HG03460 (cell line): ENCODE results near the gene MYCBP2.
"Not testable (repeated sequence)": the region's sequence is repeated elsewhere in the genome, so short reads cannot be mapped to it uniquely, and the experiment has no call there.

ENCODE experiments used
- ATAC-seq: cut with Tn5 transposase; IDR thresholded peaks from one replicate; pipeline ENCODE4 v1.9.1; 2021; ENCODE audit not compliant: unreplicated experiment

MYCBP2 gene

DNA sequence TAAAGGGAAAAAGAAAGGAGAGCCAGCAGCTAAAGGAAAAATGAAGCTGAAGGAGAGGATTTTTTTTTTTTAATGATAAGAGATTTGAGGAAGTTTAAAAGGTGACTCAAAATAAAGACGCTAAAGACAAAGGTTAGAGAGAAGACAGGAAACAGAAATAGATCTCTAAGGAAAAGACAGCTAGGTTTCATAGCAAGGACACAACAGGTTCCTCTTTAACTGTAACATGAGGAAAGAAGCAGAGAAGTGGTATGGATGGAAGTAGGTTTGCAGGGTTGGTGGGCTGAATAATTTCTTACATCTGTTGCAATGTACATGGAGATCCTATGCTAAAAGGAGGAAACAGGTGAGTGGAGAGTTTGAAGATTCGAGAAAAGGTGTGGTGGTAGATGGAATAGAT, 107.5 kb downstream of the MYCBP2 start:
- ATAC-seq = no peak

DNA sequence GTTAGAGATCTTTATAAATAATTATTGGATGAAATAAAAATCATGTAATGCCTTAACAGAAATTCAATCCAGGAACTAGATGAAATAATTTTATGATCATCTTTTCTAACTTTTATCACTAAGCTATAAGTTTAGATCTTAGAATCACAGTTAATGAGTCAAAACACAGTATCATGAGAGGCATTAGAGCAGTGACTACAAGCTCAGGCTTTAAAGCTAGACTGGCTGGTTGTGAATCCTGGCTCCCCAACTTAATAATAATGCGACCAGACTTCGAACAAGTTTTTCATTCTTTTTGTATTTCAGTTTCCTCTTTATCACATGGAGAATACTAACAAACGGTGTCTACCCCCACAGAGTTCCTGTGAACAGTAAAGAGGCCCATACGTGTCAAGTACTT, 108.6 kb downstream of the MYCBP2 start:
- no peak for ATAC-seq

DNA sequence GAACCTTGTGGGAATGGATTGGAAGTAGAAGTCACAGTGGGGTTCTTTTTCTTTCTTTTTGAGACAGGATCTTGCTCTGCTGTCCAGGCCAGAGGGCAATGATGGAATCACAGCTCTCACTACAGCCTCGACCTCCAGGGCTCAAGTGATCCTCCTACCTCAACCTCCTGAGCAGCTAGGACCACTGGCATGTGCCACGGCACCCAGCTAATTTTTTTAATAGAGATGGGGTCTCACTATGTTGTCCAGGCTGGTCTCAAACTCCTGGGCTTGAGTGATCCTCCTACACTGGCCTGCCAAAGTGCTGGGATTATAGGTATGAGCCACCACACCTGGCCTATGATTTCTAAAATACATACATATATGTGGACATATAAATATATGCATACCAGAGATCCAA, 111.4 kb downstream of the MYCBP2 start:
- ATAC-seq = no peak

DNA sequence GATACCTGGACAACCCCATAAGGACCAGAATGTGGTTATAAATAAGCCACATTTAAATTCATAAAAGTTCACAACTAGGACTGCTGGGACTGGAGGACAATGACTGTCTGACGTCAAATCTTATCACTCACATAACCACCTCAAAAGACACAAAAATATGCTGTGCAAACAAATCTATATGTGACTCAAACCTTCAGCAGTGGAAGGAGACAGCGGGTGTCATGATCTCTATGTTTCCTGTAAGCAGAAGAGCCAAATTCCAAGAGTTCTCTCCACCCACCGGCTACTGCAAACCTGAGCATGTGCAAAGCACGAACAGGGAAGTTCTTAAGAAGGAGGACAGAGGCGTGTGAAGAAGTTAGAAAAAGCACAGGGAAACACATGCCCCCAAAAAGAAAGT, 113.2 kb downstream of the MYCBP2 start:
- no peak for ATAC-seq

DNA sequence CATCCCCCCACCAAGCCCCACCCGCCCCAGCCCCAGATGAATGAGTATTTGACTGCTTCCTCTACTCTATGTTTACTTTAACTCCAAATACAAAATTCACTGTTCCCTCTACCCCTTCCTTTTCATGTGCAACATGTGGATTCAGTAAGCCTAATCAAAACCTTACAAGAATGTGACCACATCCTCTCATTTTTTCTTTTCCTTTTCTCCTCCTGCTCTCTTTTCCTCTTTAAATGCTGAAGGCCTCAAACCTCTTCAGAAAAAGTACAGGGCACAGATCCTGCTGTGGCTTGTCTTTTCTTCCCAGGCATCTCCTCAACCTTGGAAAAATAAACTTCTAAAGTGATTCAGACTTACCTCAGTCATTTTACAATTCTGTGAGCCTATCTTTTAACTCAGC, 119.0 kb downstream of the MYCBP2 start:
- ATAC-seq = no peak

DNA sequence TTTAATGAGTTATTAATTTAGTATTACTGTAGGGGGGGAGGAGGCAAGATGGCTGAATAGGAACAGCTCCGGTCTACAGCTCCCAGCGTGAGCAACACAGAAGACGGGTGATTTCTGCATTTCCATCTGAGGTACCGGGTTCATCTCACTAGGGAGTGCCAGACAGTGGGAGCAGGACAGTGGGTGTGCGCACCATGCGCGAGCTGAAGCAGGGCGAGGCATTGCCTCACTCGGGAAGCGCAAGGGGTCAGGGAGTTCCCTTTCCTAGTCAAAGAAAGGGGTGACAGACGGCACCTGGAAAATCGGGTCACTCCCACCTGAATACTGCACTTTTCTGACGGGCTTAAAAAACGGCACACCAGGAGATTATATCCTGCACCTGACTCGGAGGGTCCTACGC, 127.9 kb downstream of the MYCBP2 start:
- ATAC-seq = not testable (repeated sequence)

DNA sequence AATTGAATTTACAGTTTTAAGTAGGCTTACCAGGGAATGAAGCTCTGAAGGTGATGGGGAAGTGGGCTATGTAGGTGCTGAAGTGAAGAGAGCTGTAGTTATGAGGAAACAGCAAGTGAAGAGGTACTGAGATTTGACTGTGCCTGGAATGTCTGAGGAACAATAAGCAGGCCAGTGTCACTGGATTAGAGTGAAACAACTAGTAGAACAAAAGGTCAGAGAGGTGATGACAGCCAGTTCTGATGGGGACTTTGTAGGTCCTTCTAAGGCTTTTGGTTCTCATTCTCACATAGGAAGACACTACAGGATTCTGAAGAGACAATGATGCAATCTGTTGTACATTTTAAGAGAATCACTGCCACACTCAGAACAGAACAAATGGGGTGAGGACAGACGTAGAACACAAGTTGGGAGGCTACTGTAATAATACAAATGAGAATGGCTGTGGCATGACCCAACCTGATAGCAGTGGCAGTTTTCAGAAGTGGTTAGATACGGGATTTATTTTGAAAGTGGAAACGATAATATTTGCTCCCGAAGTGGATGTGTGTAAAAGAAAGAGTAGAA, 130.8 kb downstream of the MYCBP2 start:
- ATAC-seq = no peak

DNA sequence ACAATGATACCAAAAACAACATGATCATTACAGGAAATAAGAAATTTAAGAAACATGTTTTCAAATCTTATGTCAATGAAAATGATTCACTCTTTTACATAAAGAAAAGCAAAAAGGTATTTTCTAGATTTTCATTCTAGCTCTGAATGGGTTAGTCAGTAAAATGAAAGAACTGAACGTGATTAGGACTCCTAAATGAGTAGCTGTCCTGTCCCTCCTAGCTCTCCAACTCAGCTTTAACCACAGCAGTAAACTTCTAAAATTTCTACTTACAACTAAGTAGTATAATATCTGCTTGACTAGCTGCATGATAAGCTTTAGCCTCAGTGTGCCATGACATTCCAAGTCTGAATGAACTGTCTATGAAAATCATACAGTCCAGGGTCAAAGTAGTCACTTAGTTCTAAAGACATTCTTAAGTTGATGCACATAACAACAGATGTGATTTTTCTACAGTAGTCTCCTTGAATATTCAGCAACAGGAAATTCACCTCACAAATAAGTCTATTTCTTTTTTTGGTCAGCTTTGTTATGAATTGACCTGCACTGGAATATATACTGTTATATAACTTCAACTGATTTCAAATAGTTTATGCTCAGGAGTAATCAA, 136.4 kb downstream of the MYCBP2 start:
- ATAC-seq = no peak

DNA sequence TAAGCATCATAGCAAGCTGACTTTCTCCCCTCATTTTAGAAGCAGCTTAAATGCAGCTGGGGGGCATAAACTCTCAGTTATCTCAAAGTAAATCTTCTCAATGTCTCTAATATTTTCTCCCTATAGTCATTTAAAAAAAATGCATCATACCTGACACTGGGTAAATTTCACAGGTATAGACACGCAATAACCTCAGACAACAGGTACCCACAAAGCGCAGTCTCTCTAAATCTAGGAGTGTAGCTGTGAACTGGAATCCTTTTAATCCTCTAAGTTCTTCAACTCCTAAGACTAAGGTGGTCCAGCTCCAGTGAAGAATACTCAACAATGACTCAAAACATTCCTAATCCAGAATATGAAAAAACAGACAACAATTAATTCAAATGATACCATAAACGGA, 141.2 kb downstream of the MYCBP2 start:
- ATAC-seq = no peak

DNA sequence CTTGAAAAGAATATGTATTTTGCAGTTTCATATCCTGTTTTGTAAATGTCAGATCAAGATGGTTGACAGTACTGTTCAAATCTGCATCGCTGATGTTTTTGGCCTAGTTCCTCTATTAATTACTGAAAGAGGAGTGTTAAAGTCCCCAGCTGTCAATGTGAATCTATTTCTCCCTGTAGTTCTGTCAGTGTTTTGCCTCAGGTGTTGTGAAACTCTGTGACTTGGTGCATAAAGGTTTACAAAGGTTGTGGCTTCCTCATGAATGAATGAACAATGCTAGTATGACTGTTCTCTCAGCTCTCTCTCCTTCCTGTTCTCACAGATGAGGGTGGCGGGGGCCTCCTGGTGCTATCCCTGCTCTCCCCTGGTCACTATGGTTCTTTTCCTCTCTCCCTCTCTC, 142.4 kb downstream of the MYCBP2 start:
- ATAC-seq = peak; percentile 98

DNA sequence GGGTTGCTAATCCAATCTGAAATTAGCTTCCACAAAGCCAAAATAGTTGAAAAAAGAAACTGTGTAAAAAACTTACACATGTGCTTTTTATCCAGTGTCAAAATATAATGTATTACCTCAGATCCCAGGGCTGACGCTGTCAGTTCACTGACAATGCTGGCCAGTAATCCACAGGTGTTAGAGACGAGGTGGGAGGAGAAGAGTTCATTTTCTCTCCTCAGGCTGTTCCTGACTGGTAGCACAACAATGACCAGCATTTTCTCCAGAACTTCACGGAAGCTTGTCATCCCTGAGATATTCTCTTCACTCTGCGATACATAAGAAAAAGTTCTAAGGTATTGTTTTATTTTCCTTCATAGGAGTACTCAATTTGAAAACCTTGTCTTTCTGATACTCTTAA, 146.9 kb downstream of the MYCBP2 start:
- no peak for ATAC-seq

DNA sequence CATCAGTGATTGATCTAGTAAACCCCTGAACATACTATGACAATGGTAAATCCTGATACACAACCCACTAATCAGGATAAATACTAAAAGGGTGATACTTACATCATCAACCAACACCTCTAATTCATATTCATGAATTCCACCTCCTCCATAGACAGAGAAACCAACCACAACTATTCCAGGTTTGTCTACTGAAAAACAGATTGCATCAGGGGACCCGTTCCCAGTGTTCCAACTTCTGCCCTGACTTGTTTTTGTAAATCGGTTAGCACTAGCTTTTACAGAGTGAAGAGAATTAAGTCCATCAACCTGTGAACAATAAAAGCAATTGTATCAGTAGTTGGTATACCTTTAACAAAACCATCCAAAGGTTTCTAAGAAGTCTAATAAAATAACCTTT, 149.2 kb downstream of the MYCBP2 start:
- ATAC-seq = no peak

DNA sequence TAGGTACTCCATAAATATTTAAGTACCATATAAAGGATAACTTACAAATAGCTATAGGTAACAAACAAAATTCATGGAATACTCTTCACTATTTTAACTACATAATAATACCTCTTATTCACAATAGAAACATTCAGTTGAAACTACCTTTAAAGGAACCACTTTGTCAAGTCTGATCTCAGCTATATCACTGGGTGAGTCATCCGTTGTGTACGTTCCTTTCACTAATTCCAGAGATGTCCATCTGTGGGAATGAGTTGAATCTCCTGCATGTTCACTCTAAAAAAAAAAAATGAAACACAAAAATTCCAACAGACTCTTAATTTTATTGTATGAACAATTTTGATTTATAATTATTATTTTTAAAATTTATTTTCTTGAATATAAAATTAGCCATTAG, 150.5 kb downstream of the MYCBP2 start:
- no peak for ATAC-seq

DNA sequence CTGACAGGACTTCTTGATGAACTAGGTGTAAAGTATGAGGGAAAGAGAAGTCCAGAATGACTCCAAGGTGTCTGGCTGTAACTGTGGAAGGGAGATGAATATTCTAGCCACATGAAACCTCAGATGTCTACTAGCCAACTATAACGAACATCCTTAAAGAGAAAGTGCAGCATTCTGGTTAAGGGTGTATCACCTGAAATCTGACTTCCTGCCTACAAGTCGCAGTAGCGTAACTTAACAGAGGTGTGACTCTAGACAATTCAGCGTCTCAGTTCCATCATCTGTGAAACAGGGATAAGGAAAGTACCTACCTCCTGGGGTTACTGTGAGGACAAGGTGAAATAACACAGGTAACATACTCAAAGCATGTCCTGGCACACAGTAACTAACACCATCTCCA, 154.2 kb downstream of the MYCBP2 start:
- no peak for ATAC-seq

DNA sequence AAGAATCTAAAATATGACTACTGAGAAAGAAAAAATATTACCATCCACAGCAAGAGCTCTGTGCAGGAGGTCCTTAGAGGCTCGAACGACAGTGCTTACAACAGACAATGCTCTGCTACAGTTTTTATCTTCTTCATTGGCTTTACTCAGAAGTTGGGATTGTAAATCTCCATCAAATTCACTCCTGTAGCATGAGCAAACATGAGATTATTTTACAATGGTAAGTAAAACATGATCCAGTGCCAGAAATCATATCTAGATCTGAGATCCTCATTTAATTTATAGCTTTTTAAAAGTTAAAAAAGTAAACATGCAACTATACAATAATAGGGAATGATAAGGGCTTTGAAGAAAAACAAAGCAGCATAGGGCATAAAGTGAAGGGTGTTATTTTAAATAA, 155.4 kb downstream of the MYCBP2 start:
- ATAC-seq = no peak

DNA sequence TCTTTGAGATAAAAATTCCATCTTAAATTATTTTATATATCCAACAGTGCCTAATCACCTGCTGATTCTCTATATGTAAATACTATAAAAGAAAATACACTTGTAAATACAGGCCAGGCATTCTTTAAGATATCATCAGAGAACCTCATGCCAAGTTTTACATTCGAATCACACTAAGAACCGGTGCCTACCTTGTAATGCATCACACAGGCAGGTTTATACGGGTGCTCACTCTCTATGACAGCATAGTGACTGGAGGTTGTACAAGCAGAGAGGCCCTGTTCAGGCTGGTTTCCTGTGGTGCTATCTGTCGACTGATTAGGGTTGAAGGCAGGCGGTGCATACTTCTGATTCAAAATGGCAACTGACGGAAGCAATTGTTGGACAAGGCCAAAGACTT, 158.7 kb downstream of the MYCBP2 start:
- ATAC-seq = no peak

DNA sequence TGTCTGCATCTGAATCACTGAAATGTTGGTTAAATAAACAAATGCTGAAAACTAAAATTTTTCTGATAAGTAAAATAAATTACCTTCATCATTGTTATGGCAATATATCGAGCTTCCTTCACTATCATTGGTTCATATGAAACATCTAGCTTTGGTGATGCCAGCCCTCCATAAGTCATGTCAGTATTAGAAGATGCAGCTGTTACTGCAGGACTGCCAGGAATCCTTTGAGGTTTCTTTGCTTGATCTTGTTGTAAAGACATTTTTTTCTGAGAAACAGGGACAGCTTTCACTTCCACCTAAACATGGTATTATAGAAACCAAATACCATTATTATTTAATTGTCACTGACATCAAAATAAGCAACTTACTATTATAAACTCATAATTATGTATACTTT, 176.2 kb downstream of the MYCBP2 start:
- ATAC-seq = no peak

DNA sequence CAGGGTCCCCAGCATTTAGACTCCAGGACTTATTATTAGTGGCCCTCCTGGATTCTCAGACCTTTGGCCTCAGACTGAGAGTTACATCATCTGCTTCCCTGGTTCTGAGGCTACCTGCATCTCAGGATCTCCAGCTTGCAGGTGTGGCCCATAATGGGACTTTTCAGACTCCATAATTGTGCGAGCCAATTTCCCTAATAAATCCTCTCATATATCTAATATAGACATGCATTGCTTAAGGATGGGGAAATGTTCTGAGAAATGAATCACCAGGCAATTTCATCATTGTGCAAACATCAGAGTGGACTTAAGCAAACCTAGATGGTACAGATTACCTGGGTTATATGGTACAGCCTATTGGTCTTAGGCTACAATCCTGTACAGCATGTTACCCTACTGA, 183.5 kb downstream of the MYCBP2 start:
- ATAC-seq = no peak

DNA sequence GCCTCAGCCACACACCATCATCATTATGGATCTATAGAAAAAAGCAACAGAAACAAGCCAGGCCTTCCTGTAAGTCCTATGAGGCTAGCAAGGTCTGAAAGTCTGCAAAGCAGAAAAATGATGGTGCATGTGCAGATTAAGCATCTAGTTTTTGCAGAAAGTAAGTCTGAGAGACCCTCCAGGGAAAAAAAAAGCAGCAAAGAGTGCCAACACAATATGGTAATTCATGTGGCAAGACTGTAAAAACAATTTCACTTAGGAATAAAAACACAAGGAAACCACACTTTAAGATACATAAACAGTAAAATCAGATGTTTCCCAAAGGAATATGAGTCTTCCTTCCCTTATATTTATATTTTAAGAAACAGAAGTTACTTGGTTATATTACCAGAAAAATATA, 187.6 kb downstream of the MYCBP2 start:
- ATAC-seq = no peak

DNA sequence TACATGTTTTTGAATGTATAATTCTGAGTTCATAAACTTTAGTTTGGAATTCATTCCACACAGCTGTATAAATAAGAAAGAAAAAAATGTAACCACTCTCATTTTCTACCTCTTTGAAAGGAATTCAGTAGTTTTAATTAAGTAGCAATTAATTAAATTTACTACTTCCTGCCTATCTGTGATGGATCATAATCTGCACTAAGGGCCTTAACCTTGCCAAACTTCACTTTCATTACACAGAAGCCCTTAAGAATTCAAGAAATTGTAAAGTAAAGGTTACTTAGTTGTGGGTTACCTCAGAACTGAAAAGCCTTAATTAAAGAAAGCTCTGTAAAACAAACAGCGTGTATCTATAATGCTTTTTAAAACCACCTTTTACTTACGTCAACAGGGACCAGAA, 188.1 kb downstream of the MYCBP2 start:
- no peak for ATAC-seq

DNA sequence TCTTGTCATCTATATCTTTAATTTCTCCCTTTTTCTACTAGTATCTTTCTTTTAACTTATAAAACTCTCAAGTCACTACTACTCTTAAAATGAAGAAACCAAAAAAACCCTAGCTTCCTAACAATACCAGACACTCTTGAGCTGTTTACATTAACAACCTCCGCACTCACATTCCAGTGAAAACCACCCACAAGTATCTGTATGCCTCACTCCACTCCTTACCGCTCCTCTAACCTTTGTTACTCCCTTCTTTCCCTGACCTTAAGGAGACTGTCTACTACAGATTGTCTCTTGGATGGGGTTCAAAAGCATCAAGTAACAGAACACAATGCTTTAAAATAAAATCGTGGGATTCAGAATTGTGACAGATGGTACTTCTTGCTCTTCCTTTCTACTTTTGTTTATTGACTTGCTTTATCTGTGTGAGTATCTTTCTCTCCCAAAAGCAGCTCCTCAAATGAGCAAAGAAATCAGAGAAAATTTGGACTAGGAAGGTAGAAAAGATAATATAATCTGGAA, 189.9 kb downstream of the MYCBP2 start:
- no peak for ATAC-seq

DNA sequence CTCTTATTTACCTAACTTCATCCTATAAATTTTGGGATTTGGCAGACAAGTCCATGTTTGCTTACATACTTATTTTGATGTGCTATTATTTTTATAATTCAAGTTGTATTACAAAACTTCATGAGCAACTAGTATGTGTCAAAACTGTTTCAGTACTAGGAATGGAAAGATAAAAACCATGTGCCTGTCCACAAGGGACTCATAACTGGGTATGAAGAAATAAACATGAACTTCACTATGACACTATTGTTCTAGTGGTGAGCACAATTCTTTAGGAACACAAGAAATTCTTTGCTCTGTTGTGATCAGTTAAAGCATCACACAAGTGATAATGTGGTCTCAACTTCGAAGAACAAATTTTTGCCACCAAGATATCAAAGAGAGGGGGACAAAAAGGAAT, 202.5 kb downstream of the MYCBP2 start:
- no peak for ATAC-seq

DNA sequence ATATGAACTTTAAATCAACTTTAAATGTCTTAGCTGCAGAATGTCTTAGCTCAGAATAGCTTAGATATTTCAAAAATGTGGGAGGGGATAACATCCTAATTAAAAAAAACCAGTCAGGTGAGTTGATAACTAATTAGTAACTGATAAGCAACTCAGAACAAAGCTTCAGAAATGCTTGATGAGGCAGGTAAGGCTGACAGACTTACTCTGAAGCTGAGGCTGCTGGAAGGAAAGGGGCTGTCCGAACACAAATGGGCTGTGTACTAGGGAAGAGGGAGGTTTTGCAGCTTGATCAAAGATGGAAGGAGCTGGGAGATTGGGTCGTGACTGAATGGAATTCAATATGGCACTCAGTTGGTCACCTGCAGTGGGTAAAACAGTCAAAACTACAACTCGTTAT, 208.8 kb downstream of the MYCBP2 start:
- ATAC-seq = no peak
